HepG2 (cell line): Measurements from ENCODE around the gene ARF6. TPM values are rescaled to one million over a fixed set of nuclear protein-coding genes. Genes with fewer than 3 reads are reported as not detected.

ENCODE experiments used
- AKAP8 ChIP-seq: sonication (generic); formaldehyde crosslinking; IDR thresholded peaks from 2 replicates; pipeline ENCODE4 v1.5.1; 2020; ENCODE audit warnings: mild to moderate bottlenecking, missing genetic modification reagents
- ARID2 ChIP-seq: sonication (generic); formaldehyde crosslinking; IDR thresholded peaks from 2 replicates; pipeline ENCODE4 v1.8.1; 2022; ENCODE audit warnings: mild to moderate bottlenecking, missing genetic modification reagents, borderline replicate concordance
- EZH2 ChIP-seq: conservative IDR thresholded peaks from 2 replicates; pipeline ENCODE4 v1.6.1; 2012; ENCODE audit warnings: mild to moderate bottlenecking, low read depth, low read length, moderate library complexity
- FIP1L1 ChIP-seq: fragments of 200-400 bp; formaldehyde crosslinking; IDR thresholded peaks from 2 replicates; pipeline ENCODE4 v1.6.1; 2018; ENCODE audit warnings: low read depth, mild to moderate bottlenecking, low read length, moderate library complexity, borderline replicate concordance; ENCODE audit not compliant: insufficient read depth
- HES4 ChIP-seq: sonication (generic); formaldehyde crosslinking; IDR thresholded peaks from 2 replicates; pipeline ENCODE4 v1.9.0; 2021; ENCODE audit warnings: mild to moderate bottlenecking, missing genetic modification reagents, borderline replicate concordance
- KDM3A ChIP-seq: IDR thresholded peaks from 2 replicates; pipeline ENCODE4 v1.6.1; 2018; ENCODE audit warnings: low read depth, missing compliant biosample characterization
- RAD51 ChIP-seq: fragments of 450-650 bp; IDR thresholded peaks from 2 replicates; pipeline ENCODE4 v1.6.1; 2016; ENCODE audit warnings: borderline replicate concordance
- RCOR2 ChIP-seq: IDR thresholded peaks from 2 replicates; pipeline ENCODE4 v1.6.1; 2016; ENCODE audit warnings: missing biosample characterization, missing genetic modification reagents
- RXRB ChIP-seq: IDR thresholded peaks from 2 replicates; pipeline ENCODE4 v1.6.1; 2016; ENCODE audit warnings: borderline replicate concordance, missing genetic modification reagents, missing compliant biosample characterization
- SIN3A ChIP-seq: IDR thresholded peaks from 2 replicates; pipeline ENCODE4 v1.6.1; 2011; ENCODE audit warnings: low read depth, mild to moderate bottlenecking, control low read depth, low read length, borderline replicate concordance
- SMAD9 ChIP-seq: sonication (generic); formaldehyde crosslinking; IDR thresholded peaks from 2 replicates; pipeline ENCODE4 v1.5.1; 2020; ENCODE audit warnings: mild to moderate bottlenecking, missing genetic modification reagents
- SP140L ChIP-seq: sonication (generic); formaldehyde crosslinking; IDR thresholded peaks from 2 replicates; pipeline ENCODE4 v1.4.0; 2020; ENCODE audit warnings: missing genetic modification reagents, borderline replicate concordance
- XRCC5 ChIP-seq: fragments of 200-400 bp; formaldehyde crosslinking; optimal IDR thresholded peaks from 2 replicates; pipeline ENCODE3; 2017; ENCODE audit warnings: mild to moderate bottlenecking, low read length
- ZNF569 ChIP-seq: sonication (generic); formaldehyde crosslinking; IDR thresholded peaks from 2 replicates; pipeline ENCODE4 v1.5.0; 2020; ENCODE audit warnings: mild to moderate bottlenecking, missing genetic modification reagents, moderate library complexity, borderline replicate concordance
- ZNF713 ChIP-seq: sonication (generic); formaldehyde crosslinking; IDR thresholded peaks from 2 replicates; pipeline ENCODE4 v1.4.0; 2020; ENCODE audit warnings: mild to moderate bottlenecking, missing genetic modification reagents
- ZNF790 ChIP-seq: sonication (generic); formaldehyde crosslinking; IDR thresholded peaks from 2 replicates; pipeline ENCODE4 v1.8.0; 2022; ENCODE audit warnings: missing genetic modification reagents, mild to moderate bottlenecking, borderline replicate concordance
- polyA plus RNA-seq, 8 experiments: library from polyadenylated mRNA; depleted of rRNA in 3 of 8; stranded (reverse) in 7 of 8; unstranded in 1 of 8; fragments of >200 nt; fragmentation: Illumina TruSeq in 4 of 8; extraction: Trizol in 4 of 8; gene quantifications; 2 replicates each; pipeline versions ENCODE4 v1.2.1 to v1.2.3, GENCODE V29; 2011 to 2016; ENCODE audit warnings: low read depth in 4 of 8, missing spikeins in 1 of 8, mixed read lengths in 1 of 8; ENCODE audit not compliant: insufficient read depth in 1 of 8
- total RNA-seq, 5 experiments: library from RNA; depleted of rRNA; stranded (reverse); fragments of >200 nt; fragmentation: Illumina TruSeq; extraction: Trizol; gene quantifications; 2 replicates each; pipeline ENCODE4 v1.2.3, GENCODE V29; 2016; ENCODE audit warnings: low read depth in 1 of 5
- TF ChIP-seq, protein P1 (sequence below): sonication (generic); formaldehyde crosslinking; IDR thresholded peaks from 2 replicates; pipeline ENCODE4 v1.5.0; 2020; ENCODE audit warnings: missing genetic modification reagents
- TF ChIP-seq, protein P2 (sequence below): sonication (generic); formaldehyde crosslinking; IDR thresholded peaks from 2 replicates; pipeline ENCODE4 v1.4.0; 2020; ENCODE audit warnings: missing genetic modification reagents
- TF ChIP-seq, protein P3 (sequence below): sonication (generic); formaldehyde crosslinking; IDR thresholded peaks from 2 replicates; pipeline ENCODE4 v1.4.0; 2020; ENCODE audit warnings: missing genetic modification reagents, borderline replicate concordance
- TF ChIP-seq, protein P4 (sequence below): IDR thresholded peaks from 2 replicates; pipeline ENCODE4 v1.6.1; 2016; ENCODE audit warnings: control low read depth
- TF ChIP-seq, protein P5 (sequence below): sonication (generic); formaldehyde crosslinking; IDR thresholded peaks from 2 replicates; pipeline ENCODE4 v1.8.0; 2022; ENCODE audit warnings: missing genetic modification reagents, mild to moderate bottlenecking, inconsistent platforms, borderline replicate concordance

Gene ARF6
- total and polyA plus RNA-seq, 2 of the 13 experiments (the other 11 are each of a cell fraction or from before 2014, with no cell fraction given), result 12.7 to 31.9 TPM

GRCh38 chr14:49862089-49862673, 30.7 kb upstream of the ARF6 start (continued):
- TF ChIP-seq, protein P1, sequence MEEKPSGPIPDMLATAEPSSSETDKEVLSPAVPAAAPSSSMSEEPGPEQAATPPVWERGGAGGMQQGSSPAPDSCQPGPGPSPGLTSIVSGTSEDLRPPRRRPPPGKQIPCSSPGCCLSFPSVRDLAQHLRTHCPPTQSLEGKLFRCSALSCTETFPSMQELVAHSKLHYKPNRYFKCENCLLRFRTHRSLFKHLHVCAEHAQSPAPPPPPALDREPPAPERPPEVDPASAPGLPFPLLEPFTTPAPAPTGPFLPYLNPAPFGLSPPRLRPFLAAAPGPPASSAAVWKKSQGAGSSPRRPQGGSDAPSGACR, result no peak
- TF ChIP-seq ZNF790 (CRISPR knock-in tag) (no peak), XRCC5 (no peak), EZH2 (no peak), RXRB (CRISPR knock-in tag) (no peak), HES4 (CRISPR knock-in tag) (no peak), SP140L (CRISPR knock-in tag) (0 out of 2 replicates have a peak, but pooled peaks have one; percentile 8), KDM3A (CRISPR knock-in tag) (peak; percentile 22), AKAP8 (no peak), ZNF569 (CRISPR knock-in tag) (no peak; the same call in 1 of the 2 replicates), ARID2 (CRISPR knock-in tag) (0 out of 2 replicates have a peak, but pooled peaks have one; percentile 61), ZNF713 (CRISPR knock-in tag) (no peak), SIN3A (no peak), RAD51 (no peak), FIP1L1 (no peak), RCOR2 (CRISPR knock-in tag) (peak; percentile 47; the same call in 1 of the 2 replicates), SMAD9 (CRISPR knock-in tag) (no peak)
- TF ChIP-seq, protein P2, sequence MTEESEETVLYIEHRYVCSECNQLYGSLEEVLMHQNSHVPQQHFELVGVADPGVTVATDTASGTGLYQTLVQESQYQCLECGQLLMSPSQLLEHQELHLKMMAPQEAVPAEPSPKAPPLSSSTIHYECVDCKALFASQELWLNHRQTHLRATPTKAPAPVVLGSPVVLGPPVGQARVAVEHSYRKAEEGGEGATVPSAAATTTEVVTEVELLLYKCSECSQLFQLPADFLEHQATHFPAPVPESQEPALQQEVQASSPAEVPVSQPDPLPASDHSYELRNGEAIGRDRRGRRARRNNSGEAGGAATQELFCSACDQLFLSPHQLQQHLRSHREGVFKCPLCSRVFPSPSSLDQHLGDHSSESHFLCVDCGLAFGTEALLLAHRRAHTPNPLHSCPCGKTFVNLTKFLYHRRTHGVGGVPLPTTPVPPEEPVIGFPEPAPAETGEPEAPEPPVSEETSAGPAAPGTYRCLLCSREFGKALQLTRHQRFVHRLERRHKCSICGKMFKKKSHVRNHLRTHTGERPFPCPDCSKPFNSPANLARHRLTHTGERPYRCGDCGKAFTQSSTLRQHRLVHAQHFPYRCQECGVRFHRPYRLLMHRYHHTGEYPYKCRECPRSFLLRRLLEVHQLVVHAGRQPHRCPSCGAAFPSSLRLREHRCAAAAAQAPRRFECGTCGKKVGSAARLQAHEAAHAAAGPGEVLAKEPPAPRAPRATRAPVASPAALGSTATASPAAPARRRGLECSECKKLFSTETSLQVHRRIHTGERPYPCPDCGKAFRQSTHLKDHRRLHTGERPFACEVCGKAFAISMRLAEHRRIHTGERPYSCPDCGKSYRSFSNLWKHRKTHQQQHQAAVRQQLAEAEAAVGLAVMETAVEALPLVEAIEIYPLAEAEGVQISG, result no peak; the same call in 1 of the 2 replicates
- TF ChIP-seq, protein P3, sequence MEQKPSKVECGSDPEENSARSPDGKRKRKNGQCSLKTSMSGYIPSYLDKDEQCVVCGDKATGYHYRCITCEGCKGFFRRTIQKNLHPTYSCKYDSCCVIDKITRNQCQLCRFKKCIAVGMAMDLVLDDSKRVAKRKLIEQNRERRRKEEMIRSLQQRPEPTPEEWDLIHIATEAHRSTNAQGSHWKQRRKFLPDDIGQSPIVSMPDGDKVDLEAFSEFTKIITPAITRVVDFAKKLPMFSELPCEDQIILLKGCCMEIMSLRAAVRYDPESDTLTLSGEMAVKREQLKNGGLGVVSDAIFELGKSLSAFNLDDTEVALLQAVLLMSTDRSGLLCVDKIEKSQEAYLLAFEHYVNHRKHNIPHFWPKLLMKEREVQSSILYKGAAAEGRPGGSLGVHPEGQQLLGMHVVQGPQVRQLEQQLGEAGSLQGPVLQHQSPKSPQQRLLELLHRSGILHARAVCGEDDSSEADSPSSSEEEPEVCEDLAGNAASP (CRISPR knock-in tag), result 0 out of 2 replicates have a peak, but pooled peaks have one; percentile 37
- TF ChIP-seq, protein P4, sequence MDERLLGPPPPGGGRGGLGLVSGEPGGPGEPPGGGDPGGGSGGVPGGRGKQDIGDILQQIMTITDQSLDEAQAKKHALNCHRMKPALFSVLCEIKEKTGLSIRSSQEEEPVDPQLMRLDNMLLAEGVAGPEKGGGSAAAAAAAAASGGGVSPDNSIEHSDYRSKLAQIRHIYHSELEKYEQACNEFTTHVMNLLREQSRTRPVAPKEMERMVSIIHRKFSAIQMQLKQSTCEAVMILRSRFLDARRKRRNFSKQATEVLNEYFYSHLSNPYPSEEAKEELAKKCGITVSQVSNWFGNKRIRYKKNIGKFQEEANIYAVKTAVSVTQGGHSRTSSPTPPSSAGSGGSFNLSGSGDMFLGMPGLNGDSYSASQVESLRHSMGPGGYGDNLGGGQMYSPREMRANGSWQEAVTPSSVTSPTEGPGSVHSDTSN, result no peak
- TF ChIP-seq, protein P5, sequence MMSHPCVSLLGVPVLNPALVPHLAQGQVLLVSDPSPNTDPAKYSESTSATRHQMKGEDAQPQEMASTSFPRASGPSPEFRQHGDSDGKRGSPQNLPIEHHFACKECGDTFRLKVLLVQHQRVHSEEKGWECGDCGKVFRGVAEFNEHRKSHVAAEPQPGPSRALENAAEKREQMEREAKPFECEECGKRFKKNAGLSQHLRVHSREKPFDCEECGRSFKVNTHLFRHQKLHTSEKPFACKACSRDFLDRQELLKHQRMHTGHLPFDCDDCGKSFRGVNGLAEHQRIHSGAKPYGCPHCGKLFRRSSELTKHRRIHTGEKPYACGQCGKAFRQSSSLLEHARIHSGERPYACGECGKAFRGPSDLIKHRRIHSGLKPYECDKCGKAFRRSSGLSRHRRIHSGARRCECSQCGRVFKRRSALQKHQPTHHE (CRISPR knock-in tag), result no peak
